Breast epithelium (tissue), 4 donors: ENCODE data around the gene MAPT. TPM values are rescaled to one million over a fixed set of nuclear protein-coding genes. Genes with fewer than 3 reads are reported as not detected.

ENCODE experiments used
- DNase-seq, 2 donors: peaks; one replicate each; pipeline ENCODE4 v3.0.0-alpha.2; 2019; ENCODE audit warnings: low spot score in 2 of 2
- H3K27ac ChIP-seq, 2 donors: fragments of 200-600 bp; sonication (generic) in 1 of 2; one replicate each; pipeline ENCODE4 v1.5.1; 2016 to 2019; ENCODE audit warnings: mild to moderate bottlenecking in 1 of 2
- H3K27me3 ChIP-seq, 2 donors: fragments of 200-600 bp; sonication (generic) in 1 of 2; one replicate each; pipeline versions ENCODE4 v1.5.1 to v1.6.0; 2017 to 2019; ENCODE audit warnings: control low read depth in 1 of 2, mild to moderate bottlenecking in 1 of 2
- H3K36me3 ChIP-seq: fragments of 200-600 bp; one replicate; pipeline ENCODE4 v1.5.1; 2019
- H3K4me1 ChIP-seq, 2 donors: fragments of 200-600 bp; sonication (generic); one replicate each; pipeline ENCODE4 v1.5.1; 2016 to 2019; ENCODE audit warnings: control low read depth in 1 of 2
- H3K4me3 ChIP-seq, 3 donors: fragments of 200-600 bp; sonication (generic); 1 replicate in 2 of 3; 2 replicates in 1 of 3; pipeline ENCODE4 v1.5.1; 2016 to 2019; ENCODE audit warnings: mild to moderate bottlenecking in 3 of 3, moderate library complexity in 2 of 3
- H3K9me3 ChIP-seq, 2 donors: fragments of 200-600 bp; sonication (generic) in 1 of 2; one replicate each; pipeline ENCODE4 v1.5.1; 2016 to 2019; ENCODE audit warnings: control low read depth in 1 of 2
- POLR2A ChIP-seq: fragments of 450-650 bp; IDR thresholded peaks from one replicate; pipeline ENCODE4 v1.6.1; 2016; ENCODE audit warnings: antibody characterized with exemption, mild to moderate bottlenecking, moderate library complexity
- POLR2AphosphoS5 ChIP-seq, 3 donors: sonication (generic); formaldehyde crosslinking; IDR thresholded peaks; one replicate each; pipeline ENCODE4 v1.6.1; 2017; ENCODE audit warnings: antibody characterized with exemption in 3 of 3
- intact Hi-C: fragments of 100-400 bp; cut with DNase I; formaldehyde crosslinking; loops from one replicate; pipeline ENCODE4 v1.15.1; 2023; ENCODE audit warnings: low total_unique reads
- total RNA-seq, 3 donors: library from RNA; depleted of rRNA; stranded (reverse); fragments of >200 nt; gene quantifications; one replicate each; pipeline ENCODE4 v1.1.0, GENCODE V29; 2016
- TF ChIP-seq, protein P1 (sequence below), 3 donors: fragments of 450-650 bp; IDR thresholded peaks; one replicate each; pipeline ENCODE4 v1.5.1; 2016 to 2017; ENCODE audit warnings: antibody characterized with exemption in 3 of 3, mild to moderate bottlenecking in 3 of 3, moderate library complexity in 3 of 3

MAPT gene
- total RNA-seq, 3 donors from 2014 or later, result 9.9 to 15.1 (median 12.4) TPM

GRCh38 chr17:45958307-45958706, 64.0 kb downstream of the MAPT start:
- Histone ChIP-seq H3K4me3 (no peak overlapping the region), H3K27ac (no peak overlapping the region), H3K36me3 (no peaks in the 10 kb centered on the region), H3K4me1 (no peaks in the 10 kb centered on the region), H3K27me3 (no peaks in the 10 kb centered on the region), H3K9me3 (no peaks in the 10 kb centered on the region)
- TF ChIP-seq, protein P1, sequence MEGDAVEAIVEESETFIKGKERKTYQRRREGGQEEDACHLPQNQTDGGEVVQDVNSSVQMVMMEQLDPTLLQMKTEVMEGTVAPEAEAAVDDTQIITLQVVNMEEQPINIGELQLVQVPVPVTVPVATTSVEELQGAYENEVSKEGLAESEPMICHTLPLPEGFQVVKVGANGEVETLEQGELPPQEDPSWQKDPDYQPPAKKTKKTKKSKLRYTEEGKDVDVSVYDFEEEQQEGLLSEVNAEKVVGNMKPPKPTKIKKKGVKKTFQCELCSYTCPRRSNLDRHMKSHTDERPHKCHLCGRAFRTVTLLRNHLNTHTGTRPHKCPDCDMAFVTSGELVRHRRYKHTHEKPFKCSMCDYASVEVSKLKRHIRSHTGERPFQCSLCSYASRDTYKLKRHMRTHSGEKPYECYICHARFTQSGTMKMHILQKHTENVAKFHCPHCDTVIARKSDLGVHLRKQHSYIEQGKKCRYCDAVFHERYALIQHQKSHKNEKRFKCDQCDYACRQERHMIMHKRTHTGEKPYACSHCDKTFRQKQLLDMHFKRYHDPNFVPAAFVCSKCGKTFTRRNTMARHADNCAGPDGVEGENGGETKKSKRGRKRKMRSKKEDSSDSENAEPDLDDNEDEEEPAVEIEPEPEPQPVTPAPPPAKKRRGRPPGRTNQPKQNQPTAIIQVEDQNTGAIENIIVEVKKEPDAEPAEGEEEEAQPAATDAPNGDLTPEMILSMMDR (IDR thresholded peaks at IDR 0.05), result no peak
- TF ChIP-seq POLR2A, result no peak
- no peak for TF ChIP-seq POLR2AphosphoS5 (IDR thresholded peaks at IDR 0.05)
- DNase-seq, result no peak
- intact Hi-C loops, result no loop called here

GRCh38 chr17:45958994-45959665, 64.8 kb downstream of the MAPT start:
- H3K4me3 ChIP-seq, result no peak overlapping the region
- H3K36me3 ChIP-seq, result no peaks in the 10 kb centered on the region
- H3K4me1 ChIP-seq, result no peaks in the 10 kb centered on the region
- no peak overlapping the region for H3K27ac ChIP-seq
- DNase-seq, result no peak
- H3K27me3 ChIP-seq, result no peaks in the 10 kb centered on the region
- intact Hi-C loops, result no loop called here
- H3K9me3 ChIP-seq, result no peaks in the 10 kb centered on the region
- TF ChIP-seq POLR2A, result no peak
- no peak for TF ChIP-seq POLR2AphosphoS5 (IDR thresholded peaks at IDR 0.05)

- H3K27ac ChIP-seq, result no peak overlapping the region
- no peaks in the 10 kb centered on the region for H3K9me3 ChIP-seq
- DNase-seq, result no peak
- H3K4me3 ChIP-seq, result no peak overlapping the region
- H3K36me3 ChIP-seq, result no peaks in the 10 kb centered on the region
- intact Hi-C loops, result no loop called here
- no peaks in the 10 kb centered on the region for H3K4me1 ChIP-seq
- TF ChIP-seq POLR2A (no peak), POLR2AphosphoS5 (IDR thresholded peaks at IDR 0.05) (no peak)
- TF ChIP-seq, protein P1 (IDR thresholded peaks at IDR 0.05), result no peak
- no peaks in the 10 kb centered on the region for H3K27me3 ChIP-seq
These were observed 66.0 kb downstream of the MAPT start for GRCh38 chr17:45960311-45960710.

DNA sequence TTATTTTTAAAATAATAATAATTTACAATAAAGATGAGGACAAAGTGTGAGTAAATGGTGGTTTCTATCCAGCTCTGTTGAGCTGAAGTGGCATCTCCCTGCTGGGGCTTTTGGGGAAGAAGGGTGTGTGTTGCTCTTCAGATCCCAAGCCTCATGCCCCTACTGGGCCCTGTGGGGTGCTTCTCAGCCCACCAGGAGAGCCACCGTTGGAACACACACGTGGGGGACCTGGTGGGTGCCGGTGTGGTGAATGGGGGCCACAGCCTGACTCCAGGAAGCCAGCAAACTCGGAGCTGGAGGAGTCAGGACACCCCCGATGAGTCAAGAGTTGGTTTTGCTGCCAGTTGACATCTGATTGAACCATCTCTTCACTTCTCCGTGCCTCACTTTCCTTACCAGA, 66.9 kb downstream of the MAPT start:
- TF ChIP-seq, protein P1 (IDR thresholded peaks at IDR 0.05), result no peak
- TF ChIP-seq POLR2A (no peak), POLR2AphosphoS5 (IDR thresholded peaks at IDR 0.05) (no peak)
- no peak for DNase-seq
- intact Hi-C loops, result no loop called here

DNA sequence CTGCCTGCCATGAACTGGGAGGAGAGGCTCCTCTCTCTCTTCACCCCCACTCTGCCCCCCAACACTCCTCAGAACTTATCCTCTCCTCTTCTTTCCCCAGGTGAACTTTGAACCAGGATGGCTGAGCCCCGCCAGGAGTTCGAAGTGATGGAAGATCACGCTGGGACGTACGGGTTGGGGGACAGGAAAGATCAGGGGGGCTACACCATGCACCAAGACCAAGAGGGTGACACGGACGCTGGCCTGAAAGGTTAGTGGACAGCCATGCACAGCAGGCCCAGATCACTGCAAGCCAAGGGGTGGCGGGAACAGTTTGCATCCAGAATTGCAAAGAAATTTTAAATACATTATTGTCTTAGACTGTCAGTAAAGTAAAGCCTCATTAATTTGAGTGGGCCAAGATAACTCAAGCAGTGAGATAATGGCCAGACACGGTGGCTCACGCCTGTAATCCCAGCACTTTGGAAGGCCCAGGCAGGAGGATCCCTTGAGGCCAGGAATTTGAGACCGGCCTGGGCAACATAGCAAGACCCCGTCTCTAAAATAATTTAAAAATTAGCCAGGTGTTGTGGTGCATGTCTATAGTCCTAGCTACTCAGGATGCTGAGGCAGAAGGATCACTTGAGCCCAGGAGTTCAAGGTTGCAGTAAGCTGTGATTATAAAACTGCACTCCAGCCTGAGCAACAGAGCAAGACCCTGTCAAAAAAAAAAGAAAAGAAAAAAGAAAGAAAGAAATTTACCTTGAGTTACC, 68.0 kb downstream of the MAPT start:
- intact Hi-C loops, result loop anchor here (1.0 kb wide), 1 partner anchor 11 kb away; no protein-coding TSS in a partner anchor
- H3K27ac ChIP-seq, result no peak overlapping the region
- no peaks in the 10 kb centered on the region for H3K4me1 ChIP-seq
- H3K4me3 ChIP-seq, result no peak overlapping the region
- no peaks in the 10 kb centered on the region for H3K27me3 ChIP-seq
- no peaks in the 10 kb centered on the region for H3K9me3 ChIP-seq
- H3K36me3 ChIP-seq, result no peaks in the 10 kb centered on the region
- TF ChIP-seq POLR2AphosphoS5 (IDR thresholded peaks at IDR 0.05), result no peak
- no peak for TF ChIP-seq POLR2A
- TF ChIP-seq, protein P1 (IDR thresholded peaks at IDR 0.05), result no peak
- DNase-seq, result no peak

More for the DNA sequence above, 66.9 kb downstream of the MAPT start:
- Histone ChIP-seq H3K4me1 (no peaks in the 10 kb centered on the region), H3K4me3 (no peak overlapping the region), H3K27me3 (no peaks in the 10 kb centered on the region), H3K9me3 (no peaks in the 10 kb centered on the region), H3K36me3 (no peaks in the 10 kb centered on the region), H3K27ac (no peak overlapping the region)
